H4 (cell line): ENCODE results near the gene PLGRKT. TPM values are rescaled to one million over a fixed set of nuclear protein-coding genes. Genes with fewer than 3 reads are reported as not detected.
"Not testable (repeated sequence)": the region's sequence is repeated elsewhere in the genome, so short reads cannot be mapped to it uniquely, and the experiment has no call there.

Experiments used
- DNase-seq: peaks from one replicate; pipeline ENCODE4 v3.0.0-alpha.2; 2015; ENCODE audit warnings: low spot score
- total RNA-seq: library from RNA; depleted of rRNA; stranded (reverse); fragments of >200 nt; shearing (Covaris generic); gene quantifications from 2 replicates; pipeline ENCODE4 v1.2.3, GENCODE V29; 2014; rRNA removed

The PLGRKT gene, protein sequence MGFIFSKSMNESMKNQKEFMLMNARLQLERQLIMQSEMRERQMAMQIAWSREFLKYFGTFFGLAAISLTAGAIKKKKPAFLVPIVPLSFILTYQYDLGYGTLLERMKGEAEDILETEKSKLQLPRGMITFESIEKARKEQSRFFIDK
- 19.5 and 19.7 TPM in 2 replicates for total RNA-seq

GRCh38 chr9:5437254-5438216 is at the start of gene PLGRKT:
PLGRKT (minus strand) TSS chr9:5437925; CDS start chr9:5431977, 5,948 bp downstream.
- peak; percentile 84 for DNase-seq

DNA sequence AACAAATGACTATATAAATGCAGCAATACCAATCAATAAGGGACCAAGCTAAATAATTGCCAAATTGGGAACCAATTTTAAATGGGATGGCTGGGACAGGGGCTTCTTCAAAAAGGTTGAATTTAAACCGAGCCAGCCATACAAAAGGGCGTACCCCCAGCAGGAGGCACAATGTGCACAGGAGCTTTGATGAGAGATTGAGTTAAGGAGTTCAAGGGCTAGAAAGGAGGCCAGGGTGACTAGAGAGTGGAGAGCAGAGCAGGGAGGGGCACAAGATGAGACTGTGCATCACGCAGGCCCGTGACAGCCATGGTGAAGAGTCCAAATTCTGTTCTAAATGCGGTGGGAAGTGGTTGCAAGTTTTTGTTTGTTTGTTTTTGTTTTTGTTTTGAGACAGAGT is 49.3 kb upstream of the PLGRKT start:
- no peak for DNase-seq

GRCh38 chr9:5485378-5486085 is 47.8 kb upstream of the PLGRKT start:
- no peak for DNase-seq

DNA sequence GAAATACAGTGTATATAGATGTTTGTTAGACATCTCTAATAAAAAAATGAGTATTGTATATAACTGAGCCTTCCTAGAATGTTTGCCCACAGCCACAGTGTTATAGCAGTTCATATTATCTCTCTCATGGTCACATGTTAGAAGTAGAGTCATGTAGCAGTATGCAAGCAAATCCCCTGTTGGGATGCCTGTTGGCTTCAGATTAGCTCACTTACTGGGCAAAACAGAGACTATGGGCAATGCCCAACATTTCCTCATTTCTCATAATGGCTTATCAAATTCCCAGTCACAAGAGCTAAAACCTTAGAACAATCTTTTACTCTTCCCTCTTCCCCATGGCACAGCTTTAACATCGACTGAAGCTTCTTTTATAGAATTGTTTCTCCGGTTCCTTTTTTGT is 45.6 kb upstream of the PLGRKT start:
- DNase-seq: no peak

- no peak for DNase-seq
Measured at GRCh38 chr9:5482194-5482593, 44.5 kb upstream of the PLGRKT start.

DNA sequence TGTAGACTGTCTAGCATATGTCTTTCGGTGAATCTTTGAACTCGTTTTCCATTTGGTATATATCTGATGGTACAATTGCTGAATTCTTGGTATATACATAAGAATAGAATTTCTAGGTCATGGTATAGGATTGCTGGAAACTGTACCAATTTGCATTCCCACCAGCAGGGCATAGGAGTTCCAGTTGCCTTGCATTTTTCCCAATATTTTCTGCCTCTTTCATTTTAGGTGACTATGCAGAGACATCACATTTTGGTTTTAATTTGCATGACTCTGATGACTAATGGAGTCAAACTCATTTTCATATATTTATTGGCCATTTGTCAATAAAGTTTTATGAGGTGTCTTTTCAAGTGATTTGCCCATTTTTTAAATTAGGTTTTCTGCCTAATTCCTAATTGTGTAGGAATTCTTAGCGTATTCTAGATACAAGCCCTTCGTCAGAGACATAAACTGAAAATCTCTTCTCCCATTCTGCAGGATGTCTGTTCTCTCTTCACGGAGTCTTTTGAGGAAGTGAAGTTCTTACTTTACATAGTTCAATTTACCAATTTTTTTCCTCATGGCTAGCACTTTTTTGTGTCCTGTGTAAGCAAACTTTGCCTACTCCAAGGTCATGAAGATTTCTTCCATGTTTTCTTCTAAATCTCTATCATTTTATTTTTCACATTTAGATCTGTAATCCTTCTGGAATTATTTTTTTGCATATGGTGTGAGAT is 43.8 kb upstream of the PLGRKT start:
- no peak for DNase-seq

DNA sequence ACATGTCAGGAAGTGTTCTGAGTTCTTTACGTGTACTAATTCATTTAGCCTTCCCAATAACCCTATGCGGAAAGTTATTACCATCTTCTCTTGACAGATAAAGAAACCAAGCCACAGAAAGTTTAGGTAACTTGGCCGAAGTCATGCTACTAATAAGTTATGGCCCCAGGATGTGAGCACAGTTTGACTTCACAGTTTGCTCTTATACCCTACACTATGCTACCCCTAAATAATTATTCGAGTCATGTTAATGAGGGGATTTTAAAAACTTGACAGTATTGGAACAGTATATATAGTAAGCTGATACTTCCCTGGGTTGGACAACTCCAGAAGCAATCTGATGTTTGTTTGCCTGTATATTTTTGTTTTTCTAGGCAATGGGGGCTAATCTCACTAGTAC is 43.2 kb upstream of the PLGRKT start:
- DNase-seq: no peak

- no peak for DNase-seq
Measured at GRCh38 chr9:5479994-5480694, 42.4 kb upstream of the PLGRKT start.

- DNase-seq: no peak
Measured at GRCh38 chr9:5478206-5478605, 40.5 kb upstream of the PLGRKT start.

DNA sequence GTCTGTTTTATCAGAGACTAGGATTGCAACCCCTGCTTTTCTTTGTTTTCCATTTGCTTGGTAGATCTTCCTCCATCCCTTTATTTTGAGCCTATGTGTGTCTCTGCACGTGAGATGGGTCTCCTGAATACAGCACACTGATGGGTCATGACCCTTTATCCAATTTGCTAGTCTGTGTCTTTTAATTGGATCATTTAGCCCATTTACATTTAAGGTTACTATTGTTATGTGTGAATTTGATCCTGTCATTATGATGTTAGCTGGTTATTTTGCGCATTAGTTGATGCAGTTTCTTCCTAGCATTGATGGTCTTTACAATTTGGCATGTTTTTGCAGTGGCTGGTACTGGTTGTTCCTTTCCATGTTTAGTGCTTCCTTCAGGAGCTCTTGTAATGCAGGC is 37.9 kb upstream of the PLGRKT start:
- not testable (repeated sequence) for DNase-seq

DNA sequence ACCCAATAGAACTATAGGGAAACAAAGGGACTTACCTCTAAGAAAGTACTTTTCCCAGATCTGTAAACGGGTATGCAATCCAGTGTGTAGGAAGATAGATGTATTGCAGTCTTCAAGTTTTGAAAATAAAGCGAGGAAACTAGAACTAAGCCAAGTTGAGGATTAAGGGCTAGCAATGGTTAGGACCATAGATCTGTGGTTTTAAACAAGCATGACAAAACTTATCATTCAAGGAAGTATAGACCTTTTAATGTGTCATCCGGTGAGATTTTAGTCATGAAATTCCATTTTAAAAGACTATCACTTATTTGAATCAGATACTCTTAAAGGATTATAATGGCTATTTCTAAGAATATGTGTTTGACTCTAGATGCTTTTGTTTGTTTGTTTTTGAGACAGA is 33.1 kb upstream of the PLGRKT start:
- DNase-seq: no peak

GRCh38 chr9:5470122-5470521 is 32.4 kb upstream of the PLGRKT start:
- no peak for DNase-seq

- no peak for DNase-seq
Measured at GRCh38 chr9:5468850-5469249, 31.1 kb upstream of the PLGRKT start.

- no peak for DNase-seq
Measured at GRCh38 chr9:5466766-5467165, 29.0 kb upstream of the PLGRKT start.

- no peak for DNase-seq
Measured at GRCh38 chr9:5466005-5466404, 28.3 kb upstream of the PLGRKT start.

GRCh38 chr9:5464831-5465330 is 27.2 kb upstream of the PLGRKT start:
- DNase-seq: not testable (repeated sequence)

- DNase-seq: no peak
Measured at GRCh38 chr9:5460157-5460556, 22.4 kb upstream of the PLGRKT start.

DNA sequence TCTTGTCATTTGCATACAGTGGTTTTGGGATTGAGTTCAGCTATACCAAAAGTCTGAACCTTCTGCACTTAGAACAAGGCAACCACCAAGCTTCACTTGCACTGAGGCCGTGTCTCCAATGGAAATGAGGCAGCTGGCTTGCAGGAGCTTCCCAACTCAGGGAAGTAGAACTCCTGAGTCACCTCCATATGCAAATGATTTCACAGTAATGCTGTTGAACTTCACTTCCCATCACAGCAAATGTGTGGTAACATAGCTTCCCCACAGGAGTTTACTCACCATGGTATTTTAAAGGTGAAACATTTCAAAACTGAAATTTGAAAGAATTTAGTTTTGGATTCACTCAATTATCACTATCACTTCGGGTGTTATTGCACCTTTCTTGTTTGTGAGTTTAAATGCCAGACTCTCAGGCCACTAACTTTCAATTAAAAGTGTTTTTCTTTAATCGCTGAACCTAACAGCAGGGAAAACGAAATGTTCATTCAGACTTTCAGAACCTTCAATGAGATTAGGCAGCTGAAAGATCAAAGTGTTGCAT is 21.6 kb upstream of the PLGRKT start:
- DNase-seq: no peak

GRCh38 chr9:5455181-5455580 is 17.5 kb upstream of the PLGRKT start:
- no peak for DNase-seq

GRCh38 chr9:5453673-5454072 is 15.9 kb upstream of the PLGRKT start:
- no peak for DNase-seq

- no peak for DNase-seq
Measured at GRCh38 chr9:5453004-5453403, 15.3 kb upstream of the PLGRKT start.
